Stimulated activated CD8-positive, alpha-beta memory T cell treated with anti-CD3 and anti-CD28 coated beads, Interleukin-15, amount 100 ng/mL, for 48 hours (primary cell): ENCODE measurements around the gene LCA5L.
"Not testable (repeated sequence)": the region's sequence is repeated elsewhere in the genome, so short reads cannot be mapped to it uniquely, and the experiment has no call there.

ENCODE experiments used
- DNase-seq, 2 donors: peaks; one replicate each; pipeline ENCODE4 v3.0.0-alpha.2; 2020; ENCODE audit warnings: low read depth in 2 of 2

Gene LCA5L

GRCh38 chr21:39451332-39452206, 6.0 kb upstream of the LCA5L start, which contains the start of gene SH3BGR:
SH3BGR (plus strand) TSS chr21:39451970; CDS start chr21:39452097, 127 bp downstream.
- DNase-seq = no peak

GRCh38 chr21:39447264-39447663, 1.7 kb upstream of the LCA5L start:
- DNase-seq = no peak

- no peak for DNase-seq
Measured at GRCh38 chr21:39444421-39445180, 977 bp downstream of the LCA5L start.

- peak in 1 of 2 donors; percentile 8 for DNase-seq
Measured at GRCh38 chr21:39441502-39442475, 3.8 kb downstream of the LCA5L start.

GRCh38 chr21:39439232-39439631, 6.3 kb downstream of the LCA5L start:
- DNase-seq = no peak

GRCh38 chr21:39434950-39435349, 10.6 kb downstream of the LCA5L start:
- DNase-seq = no peak

- no peak for DNase-seq
Measured at GRCh38 chr21:39430954-39431353, 14.6 kb downstream of the LCA5L start.

GRCh38 chr21:39430457-39430856, 15.1 kb downstream of the LCA5L start:
- no peak for DNase-seq

GRCh38 chr21:39430016-39430415, 15.6 kb downstream of the LCA5L start:
- no peak for DNase-seq

GRCh38 chr21:39429445-39429844, 16.1 kb downstream of the LCA5L start:
- DNase-seq = no peak

- no peak for DNase-seq
Measured at GRCh38 chr21:39422527-39423241, 22.9 kb downstream of the LCA5L start.

GRCh38 chr21:39419204-39419603, 26.4 kb downstream of the LCA5L start:
- not testable (repeated sequence) for DNase-seq

GRCh38 chr21:39406065-39406464, 39.5 kb downstream of the LCA5L start:
- no peak for DNase-seq

- no peak for DNase-seq
Measured at GRCh38 chr21:39400173-39400572, 45.4 kb downstream of the LCA5L start.

GRCh38 chr21:39397646-39398385, 47.8 kb downstream of the LCA5L start:
- no peak for DNase-seq

GRCh38 chr21:39392981-39393380, 52.6 kb downstream of the LCA5L start:
- no peak for DNase-seq

- no peak for DNase-seq
Measured at GRCh38 chr21:39390212-39390765, 55.3 kb downstream of the LCA5L start.

- no peak for DNase-seq
Measured at GRCh38 chr21:39388811-39389155, 56.8 kb downstream of the LCA5L start.

GRCh38 chr21:39388038-39388810, 57.4 kb downstream of the LCA5L start:
- DNase-seq = peak; percentile 78 to 79
